Pancreas (tissue), 10 donors: ENCODE results near the gene ZNF768. TPM values are rescaled to one million over a fixed set of nuclear protein-coding genes. Genes with fewer than 3 reads are reported as not detected.

Experiments used
- ATAC-seq, 4 donors: fragments of 200-7000 bp; cut with Tn5 transposase; one replicate each; pipeline versions ENCODE4 v1.8.0 to v1.9.1; 2020; ENCODE audit warnings: mild to moderate bottlenecking in 4 of 4, moderate library complexity in 4 of 4
- DNase-seq, 6 donors: peaks; one replicate each; pipeline ENCODE4 v3.0.0-alpha.2; 2020
- FAIRE-seq: peaks from 2 replicates; lab custom pipeline; 2012; peaks lifted over from hg19 to GRCh38; lab: Jason Lieb, UNC
- H3K27ac ChIP-seq, 4 donors: fragments of 200-600 bp; sonication (generic); 1 replicate in 3 of 4; 2 replicates in 1 of 4; pipeline versions ENCODE4 v1.5.0 to v1.8.0; 2020
- H3K27me3 ChIP-seq, 4 donors: fragments of 200-600 bp; one replicate each; pipeline ENCODE4 v1.8.0; 2021
- H3K36me3 ChIP-seq, 3 donors: fragments of 200-600 bp; sonication (generic) in 1 of 3; one replicate each; pipeline versions ENCODE4 v1.5.0 to v1.8.0; 2020 to 2021
- H3K4me1 ChIP-seq, 3 donors: fragments of 200-600 bp; one replicate each; pipeline ENCODE4 v1.8.0; 2021
- H3K4me3 ChIP-seq, 4 donors: fragments of 200-600 bp; sonication (generic) in 2 of 4; one replicate each; pipeline versions ENCODE4 v1.5.0 to v1.8.0; 2020 to 2021
- H3K9me3 ChIP-seq, 4 donors: fragments of 200-600 bp; one replicate each; pipeline ENCODE4 v1.8.0; 2021
- CTCF ChIP-seq, 4 donors: fragments of 200-600 bp; sonication (generic) in 3 of 4; IDR thresholded peaks; one replicate each; pipeline versions ENCODE4 v1.5.0 to v1.8.0; 2021; ENCODE audit warnings: antibody characterized with exemption in 4 of 4
- WGBS, 2 donors: extraction: QIAGEN DNeasy Blood & Tissue Kit; methylation state at CpG; one replicate each; pipeline ENCODE4 v1.1.7; 2013; 5-methylcytosine and 5-hydroxymethylcytosine counted together
- intact Hi-C, 3 donors: fragments of 100-400 bp; cut with DNase I; formaldehyde crosslinking; loops; one replicate each; pipeline versions ENCODE4 v1.11.1 to v1.14.2; 2022
- polyA plus RNA-seq, 2 donors: library from polyadenylated mRNA; stranded (reverse); fragments of 200-250 nt; gene quantifications; one replicate each; pipeline ENCODE4 v1.2.3, GENCODE V29; 2013
- total RNA-seq, 6 donors: library from RNA; stranded (reverse); fragmentation: NEBNext Ultra II Directional in 4 of 6; extraction: Animal tissue kit (Norgen Biotek cat#: 25700) in 4 of 6; gene quantifications; one replicate each; pipeline versions ENCODE4 v1.2.1 to v1.2.4, GENCODE V29; 2021 to 2023
- donor health status: healthy with polysubstance abuse.
- donor health status: DM: no; HTN: no; CAD: no; lungs with moderate emphysema.
- donor health status: DM: no; HTN: no; CAD: no.
- donor health status: control.
- donor health status: control.
- donor health status: Bipolar disorder and iron deficiency.
- donor health status: DM: yes; HTN: yes; CAD: no.
- donor health status: DM: no; HTN: no; CAD: no.
- donor health status: DM: no; HTN: no; CAD: no.
- donor health status: DM: yes; HTN: yes; CAD: no.

Gene ZNF768
- total and polyA plus RNA-seq, 8 donors = 11.7 to 31.4 (median 15.4) TPM

DNA sequence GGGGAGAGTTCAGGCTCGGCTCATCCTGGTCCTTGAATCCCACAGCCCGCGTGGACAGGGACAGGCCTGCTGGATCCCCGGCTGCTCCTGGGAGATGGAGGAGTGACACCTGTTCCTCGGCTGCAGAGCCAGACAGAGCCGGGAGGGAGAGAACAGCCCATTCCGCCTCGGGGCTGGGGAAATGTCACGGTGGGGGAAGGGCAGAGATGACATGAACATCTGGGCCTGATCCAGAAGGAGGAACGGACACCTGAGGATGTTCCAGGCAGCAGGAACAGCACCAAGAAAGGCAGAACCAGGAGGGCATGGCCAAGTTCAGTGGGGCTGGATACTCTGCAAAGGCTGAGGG, 29.7 kb upstream of the ZNF768 start:
- no peak for TF ChIP-seq CTCF (IDR thresholded peaks at IDR 0.05)
- FAIRE-seq = no peak
- Histone ChIP-seq H3K4me3 (no peak overlapping the region), H3K27me3 (no peaks in the 10 kb centered on the region), H3K27ac (no peak overlapping the region), H3K4me1 (peaks cover 0 to 10% (median 0%) of the 10 kb centered on the region in 3 donors), H3K9me3 (no peaks in the 10 kb centered on the region), H3K36me3 (peaks cover 0 to 16% (median 7%) of the 10 kb centered on the region in 3 donors)
- no peak for ATAC-seq
- intact Hi-C loops = no loop called here
- WGBS, 2 donors = 70 to 73% methylated on average over 10 of the region's 10 CpGs
- no peak for DNase-seq

- H3K4me3 ChIP-seq = no peak overlapping the region
- intact Hi-C loops = no loop called here
- ATAC-seq (no peak), FAIRE-seq (no peak), DNase-seq (peak in 1 of 6 donors; percentile 42)
- H3K27ac ChIP-seq = no peak overlapping the region
- TF ChIP-seq CTCF (IDR thresholded peaks at IDR 0.05) = no peak
- peaks cover 0 to 10% (median 0%) of the 10 kb centered on the region in 3 donors for H3K4me1 ChIP-seq
- 93 to 94% methylated on average over 63 to 69 of the region's 69 CpGs for WGBS, 2 donors
- peaks cover 0 to 16% (median 7%) of the 10 kb centered on the region in 3 donors for H3K36me3 ChIP-seq
- no peaks in the 10 kb centered on the region for H3K27me3 ChIP-seq
- H3K9me3 ChIP-seq = no peaks in the 10 kb centered on the region
Measured at GRCh38 chr16:30555315-30556124, 29.2 kb upstream of the ZNF768 start.

DNA sequence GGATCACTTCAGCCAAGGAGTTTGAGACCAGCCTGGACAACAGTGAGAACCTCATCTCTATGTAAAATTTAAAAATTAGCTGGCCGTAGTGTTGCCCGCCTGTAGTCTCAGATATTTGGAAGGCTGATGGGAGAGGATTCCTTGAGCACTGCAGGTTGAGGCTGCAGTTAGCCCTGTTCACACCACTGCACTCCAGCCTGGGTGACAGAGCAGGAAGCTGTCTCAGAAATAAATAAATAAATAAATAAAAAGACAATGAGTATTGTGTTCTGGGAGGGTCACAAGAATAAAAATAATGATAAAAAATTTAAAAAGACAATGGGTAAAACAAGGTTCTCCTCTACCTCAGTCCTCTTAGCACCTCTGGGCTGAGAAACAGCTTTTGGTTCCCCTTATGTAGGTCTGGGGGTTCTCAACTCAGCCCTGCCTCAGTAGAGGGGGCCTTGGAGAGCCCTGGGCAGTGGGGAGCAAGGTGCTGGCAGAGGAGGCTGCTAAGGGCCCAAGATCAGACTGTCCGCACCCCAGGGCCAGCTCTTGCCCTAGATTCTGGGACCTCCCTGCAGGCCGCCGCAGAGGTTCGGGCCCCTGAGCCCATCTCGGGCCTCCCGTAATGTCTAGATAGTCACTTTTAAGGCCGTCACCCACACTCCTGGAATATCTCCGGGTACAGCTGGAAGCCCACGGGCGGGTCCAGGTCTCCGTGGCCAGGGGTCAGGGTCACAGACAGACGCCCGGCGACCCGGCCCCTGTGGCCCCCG, 28.4 kb upstream of the ZNF768 start:
- ATAC-seq (no peak), DNase-seq (no peak), FAIRE-seq (no peak)
- Histone ChIP-seq H3K27me3 (no peaks in the 10 kb centered on the region), H3K27ac (no peak overlapping the region), H3K9me3 (no peaks in the 10 kb centered on the region), H3K4me1 (peaks cover 0 to 10% (median 0%) of the 10 kb centered on the region in 3 donors), H3K4me3 (no peak overlapping the region), H3K36me3 (peaks cover 0 to 16% (median 7%) of the 10 kb centered on the region in 3 donors)
- WGBS, 2 donors = 91 to 93% methylated on average over 18 of the region's 18 CpGs
- no peak for TF ChIP-seq CTCF (IDR thresholded peaks at IDR 0.05)
- intact Hi-C loops = no loop called here

DNA sequence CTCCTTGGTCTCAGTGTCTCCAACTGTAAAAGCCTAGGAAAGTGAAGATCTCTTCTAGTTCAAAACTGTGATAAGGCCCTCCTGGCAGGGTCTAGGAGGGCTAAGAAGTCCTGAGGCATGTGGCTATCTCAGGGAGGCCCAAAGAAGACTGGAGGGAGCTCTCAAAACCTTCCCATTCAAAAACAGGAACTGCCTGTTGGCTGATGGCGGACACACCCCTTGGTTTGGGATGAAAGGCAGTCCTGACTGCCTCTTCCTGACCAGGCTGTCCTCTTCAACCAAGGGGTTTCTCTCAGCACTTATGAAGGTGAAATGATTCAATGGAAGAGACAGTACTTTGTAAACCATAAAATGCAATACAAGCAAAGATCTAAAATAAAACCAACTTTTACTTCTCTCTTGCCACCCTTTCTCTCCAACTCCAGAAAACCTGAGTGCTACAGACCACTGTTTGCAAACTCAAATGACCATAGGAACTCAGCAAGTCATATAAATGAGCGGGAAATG, 27.1 kb upstream of the ZNF768 start:
- FAIRE-seq (no peak), ATAC-seq (no peak), DNase-seq (no peak)
- Histone ChIP-seq H3K27ac (no peak overlapping the region), H3K36me3 (peaks cover 0 to 16% (median 7%) of the 10 kb centered on the region in 3 donors), H3K9me3 (no peaks in the 10 kb centered on the region), H3K4me3 (no peak overlapping the region), H3K27me3 (no peaks in the 10 kb centered on the region), H3K4me1 (peaks cover 0 to 6% (median 0%) of the 10 kb centered on the region in 3 donors)
- TF ChIP-seq CTCF (IDR thresholded peaks at IDR 0.05) = no peak
- WGBS, 2 donors = 94 to 100% methylated on average over 2 of the region's 2 CpGs
- intact Hi-C loops = no loop called here
